Activated naive CD8-positive, alpha-beta T cell treated with anti-CD3 and anti-CD28 coated beads for 36 hours (primary cell): ENCODE measurements around the gene RNF11. TPM values are rescaled to one million over a fixed set of nuclear protein-coding genes. Genes with fewer than 3 reads are reported as not detected.

Source experiments
- DNase-seq: peaks from one replicate; pipeline ENCODE4 v3.0.0; 2021
- H3K27ac Mint-ChIP-seq: one replicate; pipeline ENCODE4 v1.8.0; 2022; ENCODE audit warnings: mild to moderate bottlenecking, moderate library complexity, mixed read lengths
- H3K27me3 Mint-ChIP-seq: one replicate; pipeline ENCODE4 v1.8.0; 2022; ENCODE audit warnings: mild to moderate bottlenecking, mixed read lengths
- H3K36me3 Mint-ChIP-seq: one replicate; pipeline ENCODE4 v1.8.0; 2021; ENCODE audit warnings: mild to moderate bottlenecking, mixed read lengths
- H3K4me1 Mint-ChIP-seq: one replicate; pipeline ENCODE4 v1.8.0; 2021; ENCODE audit warnings: mixed read lengths
- H3K4me3 Mint-ChIP-seq: one replicate; pipeline ENCODE4 v1.8.0; 2022; ENCODE audit warnings: mild to moderate bottlenecking, moderate library complexity, mixed read lengths
- H3K9me3 Mint-ChIP-seq: one replicate; pipeline ENCODE4 v1.8.0; 2022; ENCODE audit warnings: mixed read lengths
- total RNA-seq, 2 experiments: library from RNA; stranded (reverse); gene quantifications; one replicate each; pipeline ENCODE4 v1.2.3, GENCODE V29; 2021

Gene RNF11, protein sequence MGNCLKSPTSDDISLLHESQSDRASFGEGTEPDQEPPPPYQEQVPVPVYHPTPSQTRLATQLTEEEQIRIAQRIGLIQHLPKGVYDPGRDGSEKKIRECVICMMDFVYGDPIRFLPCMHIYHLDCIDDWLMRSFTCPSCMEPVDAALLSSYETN
- total RNA-seq: 10 to 100 TPM; 28.5 to 33.0 TPM

DNA sequence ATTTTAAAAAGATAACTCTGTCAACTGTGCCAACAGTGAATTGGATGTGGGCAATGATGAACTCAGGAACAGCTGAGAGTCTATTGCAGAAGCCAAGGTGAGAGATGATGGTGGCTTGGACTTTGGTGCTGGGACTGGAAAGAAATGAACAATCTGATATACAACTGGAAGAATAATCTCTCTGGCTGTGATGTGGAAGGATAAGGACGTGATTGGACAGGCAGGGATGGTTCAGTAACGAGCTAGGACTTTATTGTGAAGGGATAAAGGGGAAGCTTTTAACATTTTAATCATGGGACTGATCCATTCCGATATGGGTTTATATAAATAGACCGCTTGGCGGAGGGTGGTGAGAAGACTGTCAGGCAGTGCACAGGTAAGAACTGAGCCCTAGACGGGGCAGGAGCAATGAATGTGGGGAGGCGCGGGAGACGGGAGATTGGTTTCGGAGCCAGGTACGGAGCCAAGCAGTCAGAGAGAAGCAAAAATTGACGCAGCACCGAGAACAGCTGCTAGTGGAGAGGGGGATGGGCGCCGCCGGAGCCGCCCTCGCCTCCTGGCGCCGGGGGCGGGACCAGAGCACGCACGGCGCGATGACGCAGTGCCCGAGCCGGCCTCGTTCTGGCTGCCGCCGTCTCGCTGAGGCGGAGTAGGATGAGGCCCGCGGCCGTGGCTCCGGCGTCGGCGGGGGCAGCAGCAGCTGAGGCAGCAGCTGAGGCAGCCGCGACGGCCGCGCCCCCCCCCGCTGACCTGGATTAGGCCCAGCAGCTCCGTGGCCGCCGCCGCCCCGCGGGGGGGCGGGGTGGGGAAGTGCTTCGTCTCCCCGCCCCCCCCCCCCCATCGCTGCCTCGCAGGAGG lies at the start of gene RNF11:
Gene RNF11, plus strand, starts transcription at position 601 of the 858 bp plus-strand sequence. CDS start 484 bp downstream, outside the sequence.
- Mint-ChIP-seq H3K9me3 (no peaks in the 10 kb centered on the region), H3K4me3 (peak within 1 kb of the TSS; percentile 94), H3K36me3 (peaks cover 2% of the 10 kb centered on the region), H3K27ac (peak within 1 kb of the TSS; percentile 90), H3K4me1 (peaks cover 26% of the 10 kb centered on the region), H3K27me3 (no peaks in the 10 kb centered on the region)
- peak; percentile 95 for DNase-seq

DNA sequence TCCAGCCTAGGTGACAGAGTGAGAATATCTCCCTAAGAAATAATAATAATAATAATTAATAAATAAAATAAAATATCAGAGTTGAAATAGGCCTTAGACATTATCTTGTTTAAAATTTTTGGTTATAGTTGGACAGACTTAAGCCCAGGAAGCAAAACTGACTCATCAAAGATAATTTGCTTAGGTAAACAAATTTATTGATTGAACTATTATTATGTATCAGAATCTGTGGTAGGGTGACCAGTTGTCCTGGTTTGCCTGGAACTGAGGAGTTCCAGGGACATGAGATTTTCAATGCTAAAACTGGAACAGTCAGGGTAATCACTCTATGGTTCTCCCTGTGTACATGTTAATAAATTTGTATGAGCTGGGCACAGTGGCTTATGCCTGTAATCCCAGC lies 47.8 kb upstream of the RNF11 start:
- no peaks in the 10 kb centered on the region for H3K36me3 Mint-ChIP-seq
- no peak for DNase-seq
- H3K4me1 Mint-ChIP-seq: no peaks in the 10 kb centered on the region
- H3K4me3 Mint-ChIP-seq: no peak overlapping the region
- no peaks in the 10 kb centered on the region for H3K27me3 Mint-ChIP-seq
- H3K27ac Mint-ChIP-seq: no peak overlapping the region
- no peaks in the 10 kb centered on the region for H3K9me3 Mint-ChIP-seq

DNA sequence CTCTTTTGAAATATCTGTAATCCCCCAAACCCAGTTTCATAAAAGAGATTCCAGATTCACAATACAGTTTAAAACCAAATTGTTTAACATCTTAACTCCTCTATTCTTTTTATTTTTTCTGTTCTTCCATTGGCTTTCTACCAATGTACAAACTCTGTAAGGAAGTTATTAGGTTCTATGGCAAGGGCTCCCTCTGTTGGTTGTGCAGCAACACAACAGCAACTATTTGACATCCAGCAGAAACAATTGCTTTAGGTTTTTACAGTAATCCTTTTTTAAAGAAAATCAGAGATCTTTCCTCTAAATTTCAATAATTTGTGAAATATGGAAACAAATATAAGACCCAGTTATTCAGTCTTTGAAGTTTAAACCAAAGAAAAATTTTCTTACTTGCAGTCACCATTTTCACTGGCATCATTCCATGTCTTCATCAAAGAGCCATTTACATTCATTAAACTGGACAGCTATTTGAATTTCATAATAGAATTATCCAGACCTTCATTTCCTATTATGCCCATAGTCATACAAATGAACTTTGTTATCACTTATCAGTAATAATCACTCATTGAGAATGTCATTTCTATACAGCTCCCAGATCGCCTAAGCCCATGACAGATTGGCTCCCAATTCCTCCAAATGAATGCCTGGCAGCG lies 46.5 kb upstream of the RNF11 start:
- no peaks in the 10 kb centered on the region for H3K27me3 Mint-ChIP-seq
- peak; percentile 21 for DNase-seq
- H3K4me1 Mint-ChIP-seq: no peaks in the 10 kb centered on the region
- H3K27ac Mint-ChIP-seq: no peak overlapping the region
- H3K4me3 Mint-ChIP-seq: no peak overlapping the region
- no peaks in the 10 kb centered on the region for H3K9me3 Mint-ChIP-seq
- no peaks in the 10 kb centered on the region for H3K36me3 Mint-ChIP-seq

DNA sequence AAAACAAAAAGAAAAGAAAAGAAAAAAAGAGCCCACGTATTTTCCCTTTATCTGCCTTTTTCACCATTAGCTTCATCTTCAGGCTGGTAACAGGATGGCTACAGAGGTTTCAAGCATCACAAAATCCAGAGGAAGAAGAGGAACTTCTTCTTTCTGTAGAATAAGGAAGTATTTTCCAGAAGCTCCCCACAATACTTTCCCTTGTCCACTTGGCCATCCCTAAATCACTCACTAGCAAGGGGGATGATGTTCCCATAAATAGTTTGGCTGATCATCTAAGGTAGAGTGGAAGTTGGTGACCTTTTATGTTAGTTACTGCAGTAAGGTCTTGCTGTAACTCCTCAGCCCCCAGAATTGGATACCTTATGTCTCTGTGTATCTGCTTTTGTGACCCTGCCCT lies 45.1 kb upstream of the RNF11 start:
- Mint-ChIP-seq H3K4me3 (no peak overlapping the region), H3K36me3 (no peaks in the 10 kb centered on the region), H3K9me3 (no peaks in the 10 kb centered on the region), H3K27ac (no peak overlapping the region), H3K27me3 (peaks cover under 1% of the 10 kb centered on the region), H3K4me1 (no peaks in the 10 kb centered on the region)
- DNase-seq: no peak

DNA sequence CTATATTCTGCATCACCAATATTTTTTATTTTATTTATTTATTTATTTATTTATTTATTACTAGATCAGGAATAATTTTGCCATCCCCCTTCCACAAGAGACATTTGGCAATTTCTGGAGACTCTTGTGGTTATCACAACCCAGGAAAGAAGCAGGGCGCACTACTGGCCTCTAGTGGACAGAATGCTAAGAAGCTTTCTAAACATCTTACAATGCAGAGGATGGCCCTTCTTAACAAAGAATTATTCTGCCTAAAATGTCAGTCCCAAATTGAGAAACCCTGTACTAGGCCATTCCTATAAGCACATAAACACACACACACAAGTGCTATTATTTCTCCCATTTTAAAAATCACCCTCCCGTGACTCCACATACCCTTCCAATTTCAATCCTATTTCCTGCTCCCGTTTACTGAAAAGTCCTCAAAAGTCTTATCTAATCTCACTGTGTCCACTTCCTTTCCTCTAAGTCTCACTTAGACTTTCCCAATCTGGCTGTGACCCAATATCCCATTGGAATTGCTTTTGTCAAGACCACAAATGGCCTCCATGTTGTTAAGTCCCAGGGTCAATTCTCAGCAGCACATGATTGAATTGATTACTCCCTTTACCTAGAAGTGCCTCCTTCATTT lies 43.7 kb upstream of the RNF11 start:
- no peak overlapping the region for H3K27ac Mint-ChIP-seq
- no peaks in the 10 kb centered on the region for H3K4me1 Mint-ChIP-seq
- H3K4me3 Mint-ChIP-seq: no peak overlapping the region
- no peaks in the 10 kb centered on the region for H3K9me3 Mint-ChIP-seq
- H3K27me3 Mint-ChIP-seq: peaks cover 6% of the 10 kb centered on the region
- DNase-seq: peak; percentile 29
- no peaks in the 10 kb centered on the region for H3K36me3 Mint-ChIP-seq

DNA sequence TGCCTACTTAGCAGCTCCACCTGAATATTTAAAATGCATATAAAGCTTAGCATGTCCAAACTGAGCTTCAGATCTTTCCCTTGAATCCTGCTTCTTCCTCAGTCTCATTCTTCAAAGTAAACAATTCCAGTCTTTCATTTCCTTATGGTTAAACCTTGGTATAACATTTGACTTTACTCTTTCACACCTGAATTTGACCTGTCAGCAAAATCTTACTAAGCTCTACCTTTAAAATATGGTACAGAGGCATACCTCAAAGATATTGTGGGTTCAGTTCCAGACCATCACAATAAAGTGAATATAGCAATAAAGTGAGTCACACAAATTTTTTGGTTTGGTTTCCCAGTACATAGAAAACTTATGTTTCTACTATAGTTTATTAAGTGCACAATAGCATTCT lies 42.5 kb upstream of the RNF11 start:
- no peaks in the 10 kb centered on the region for H3K4me1 Mint-ChIP-seq
- H3K9me3 Mint-ChIP-seq: no peaks in the 10 kb centered on the region
- DNase-seq: no peak
- H3K36me3 Mint-ChIP-seq: no peaks in the 10 kb centered on the region
- peaks cover 6% of the 10 kb centered on the region for H3K27me3 Mint-ChIP-seq
- H3K27ac Mint-ChIP-seq: no peak overlapping the region
- no peak overlapping the region for H3K4me3 Mint-ChIP-seq

DNA sequence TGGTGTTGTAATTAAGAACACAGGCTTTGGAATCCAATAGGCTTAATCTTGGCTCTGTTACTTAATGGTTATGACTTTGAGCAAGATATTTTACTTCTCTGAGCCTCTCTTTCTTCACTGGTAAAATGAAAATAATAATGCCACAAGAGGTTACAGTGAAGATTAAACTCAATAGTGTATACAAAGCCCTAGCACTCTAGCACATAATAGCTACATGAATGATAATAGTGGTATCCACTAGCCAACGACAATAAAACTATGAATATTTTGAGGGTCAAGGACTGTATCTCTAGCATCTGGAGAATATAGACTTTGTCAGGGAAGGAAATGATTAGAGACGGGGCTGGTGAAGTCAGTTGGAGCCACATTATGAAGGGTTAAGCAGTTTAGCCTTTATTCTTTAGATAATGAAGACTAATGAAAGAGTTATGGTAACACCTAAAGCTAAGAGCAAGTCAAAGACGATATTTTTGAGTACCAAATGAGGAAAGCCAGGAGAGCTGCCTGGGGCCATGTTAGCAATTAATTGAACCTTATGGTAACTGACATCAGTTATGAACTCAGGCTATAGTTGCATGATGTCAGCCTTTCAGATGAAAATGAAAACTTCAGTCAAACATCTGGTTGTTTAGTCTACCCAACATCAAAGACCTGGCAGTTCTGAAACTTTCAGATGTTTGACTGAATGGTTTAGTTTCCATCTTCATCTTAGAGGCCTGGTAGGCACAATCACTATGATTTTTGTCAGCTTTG lies 32.8 kb upstream of the RNF11 start:
- Mint-ChIP-seq H3K36me3 (no peaks in the 10 kb centered on the region), H3K4me1 (peaks cover 5% of the 10 kb centered on the region), H3K27me3 (no peaks in the 10 kb centered on the region), H3K9me3 (no peaks in the 10 kb centered on the region), H3K4me3 (no peak overlapping the region), H3K27ac (no peak overlapping the region)
- DNase-seq: no peak

DNA sequence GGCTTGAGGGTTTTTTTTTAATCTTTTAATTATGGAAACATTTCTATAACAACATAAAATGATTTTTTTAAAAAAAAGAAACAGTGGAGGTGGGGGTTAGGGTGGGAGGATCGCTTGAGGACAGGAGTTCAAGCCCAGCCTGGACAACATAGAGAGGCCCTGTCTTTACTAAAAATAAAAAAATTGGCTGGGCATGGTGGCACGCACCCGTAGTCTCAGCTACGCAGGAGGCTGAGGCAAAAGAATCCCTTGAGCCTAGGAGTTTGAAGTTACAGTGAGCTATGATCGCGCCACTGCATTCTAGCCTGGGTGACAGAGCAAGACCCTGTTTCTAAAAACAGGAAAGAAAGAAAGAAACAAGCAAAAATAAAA lies 32.2 kb upstream of the RNF11 start:
- no peaks in the 10 kb centered on the region for H3K27me3 Mint-ChIP-seq
- H3K36me3 Mint-ChIP-seq: no peaks in the 10 kb centered on the region
- H3K9me3 Mint-ChIP-seq: no peaks in the 10 kb centered on the region
- H3K4me3 Mint-ChIP-seq: no peak overlapping the region
- peaks cover 5% of the 10 kb centered on the region for H3K4me1 Mint-ChIP-seq
- DNase-seq: no peak
- no peak overlapping the region for H3K27ac Mint-ChIP-seq

DNA sequence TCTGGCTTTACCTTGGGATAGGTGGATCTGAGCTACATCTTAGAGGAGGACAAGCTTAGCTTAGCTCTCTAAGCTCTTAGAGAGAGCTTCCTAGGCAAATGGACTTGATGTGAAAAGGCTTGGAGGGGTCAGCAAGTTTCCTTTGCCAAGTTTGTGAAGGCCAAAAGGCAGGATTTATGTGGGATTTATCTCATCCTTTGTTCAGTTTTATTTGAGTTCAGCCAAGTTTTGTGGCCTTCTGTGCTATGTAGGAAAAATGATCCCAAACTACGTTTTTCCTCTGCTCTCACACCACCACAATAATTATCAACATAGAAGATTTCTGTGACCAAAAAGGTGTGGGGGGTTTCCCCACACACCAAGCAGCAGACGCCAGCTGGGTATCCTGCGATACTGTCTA lies 26.0 kb upstream of the RNF11 start:
- Mint-ChIP-seq H3K9me3 (no peaks in the 10 kb centered on the region), H3K4me1 (peaks cover 9% of the 10 kb centered on the region), H3K4me3 (no peak overlapping the region), H3K27ac (no peak overlapping the region), H3K27me3 (no peaks in the 10 kb centered on the region), H3K36me3 (no peaks in the 10 kb centered on the region)
- no peak for DNase-seq

DNA sequence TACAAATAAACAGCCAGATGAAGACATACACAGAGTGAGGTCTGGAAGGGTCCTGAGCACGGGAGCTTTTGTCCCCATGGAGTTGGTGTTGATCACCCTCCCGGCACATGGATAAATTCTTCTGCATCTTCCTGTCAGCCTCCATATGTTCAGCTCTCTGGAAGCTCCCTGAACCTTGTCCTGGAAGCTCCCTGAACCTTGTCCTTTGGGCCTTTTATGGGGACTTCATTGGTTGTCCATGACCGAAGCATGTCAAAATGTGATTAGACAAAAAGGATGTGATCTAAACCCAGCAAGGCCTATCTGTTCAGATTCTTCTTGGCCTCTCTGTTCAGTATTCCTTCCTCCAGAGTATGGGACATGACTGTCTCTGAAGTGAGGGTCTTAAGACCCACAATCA lies 25.4 kb upstream of the RNF11 start:
- H3K9me3 Mint-ChIP-seq: no peaks in the 10 kb centered on the region
- H3K27ac Mint-ChIP-seq: no peak overlapping the region
- DNase-seq: no peak
- H3K36me3 Mint-ChIP-seq: no peaks in the 10 kb centered on the region
- H3K4me1 Mint-ChIP-seq: peaks cover 13% of the 10 kb centered on the region
- H3K4me3 Mint-ChIP-seq: no peak overlapping the region
- no peaks in the 10 kb centered on the region for H3K27me3 Mint-ChIP-seq

DNA sequence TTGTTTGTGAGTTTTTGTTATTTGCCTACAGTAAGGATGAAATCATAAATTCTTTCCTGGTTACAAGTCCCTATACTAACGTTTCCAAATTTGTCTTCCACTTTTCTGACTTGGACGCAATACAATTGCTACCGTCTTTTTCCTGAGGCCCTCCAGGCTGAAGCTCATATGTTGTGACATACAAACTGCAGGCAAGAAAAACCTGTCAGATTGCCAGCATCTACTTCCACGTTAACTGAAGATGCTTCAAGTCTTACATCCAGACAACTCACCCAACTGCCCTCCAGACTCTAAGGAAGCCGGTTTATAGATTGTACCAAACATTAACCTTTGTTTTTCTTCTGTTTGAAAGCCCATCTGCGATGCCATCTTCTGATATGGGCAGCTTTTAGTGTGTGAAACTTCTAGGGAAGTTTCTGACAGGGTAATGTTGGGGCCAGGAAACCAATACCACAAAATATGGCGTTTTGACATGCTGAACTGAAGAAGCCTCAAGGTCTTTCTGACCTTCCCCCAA lies 21.4 kb upstream of the RNF11 start:
- Mint-ChIP-seq H3K27me3 (no peaks in the 10 kb centered on the region), H3K9me3 (no peaks in the 10 kb centered on the region), H3K27ac (no peak overlapping the region), H3K4me3 (no peak overlapping the region), H3K4me1 (peaks cover 13% of the 10 kb centered on the region), H3K36me3 (no peaks in the 10 kb centered on the region)
- no peak for DNase-seq

DNA sequence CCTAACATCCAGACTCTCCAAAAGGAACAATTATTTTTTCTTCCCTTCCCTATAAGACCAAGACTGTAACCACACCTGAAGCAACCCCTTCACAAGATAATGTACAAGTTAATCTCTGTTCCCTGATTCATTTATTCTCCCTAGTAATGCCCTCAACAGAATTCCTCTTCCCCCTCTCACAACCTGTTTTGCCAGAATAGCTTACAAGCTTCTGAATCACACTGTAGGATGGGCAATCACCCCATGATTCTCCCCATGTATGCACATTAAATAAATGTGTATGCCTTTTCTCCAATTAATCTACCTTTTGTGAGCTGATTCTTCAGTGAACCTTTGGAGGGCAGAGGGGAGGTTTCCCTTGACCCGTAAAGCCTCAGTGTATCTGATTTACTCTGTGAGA lies 20.9 kb upstream of the RNF11 start:
- Mint-ChIP-seq H3K27ac (no peak overlapping the region), H3K36me3 (no peaks in the 10 kb centered on the region), H3K4me1 (peaks cover 13% of the 10 kb centered on the region), H3K27me3 (no peaks in the 10 kb centered on the region), H3K4me3 (no peak overlapping the region), H3K9me3 (no peaks in the 10 kb centered on the region)
- no peak for DNase-seq

DNA sequence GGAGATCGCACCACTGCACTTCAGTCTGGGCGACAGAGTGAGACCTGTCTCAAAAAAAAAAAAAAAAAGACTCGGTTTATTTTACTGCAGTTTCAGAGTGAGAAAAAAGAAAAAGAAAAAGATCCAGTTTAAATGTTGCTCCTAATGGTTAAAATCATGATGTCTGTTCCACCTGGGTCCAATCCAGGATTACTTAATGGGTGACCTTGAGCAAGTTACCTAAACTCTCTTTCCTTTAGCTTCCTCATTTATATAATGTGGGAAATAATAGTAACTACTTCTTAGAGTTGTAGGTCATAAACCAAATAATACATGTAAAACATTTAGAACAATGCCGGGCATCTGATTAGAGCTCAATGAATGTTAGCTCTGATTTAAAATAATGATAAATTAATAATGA lies 19.4 kb upstream of the RNF11 start:
- no peak overlapping the region for H3K4me3 Mint-ChIP-seq
- H3K27me3 Mint-ChIP-seq: no peaks in the 10 kb centered on the region
- peaks cover 16% of the 10 kb centered on the region for H3K4me1 Mint-ChIP-seq
- no peaks in the 10 kb centered on the region for H3K9me3 Mint-ChIP-seq
- no peak overlapping the region for H3K27ac Mint-ChIP-seq
- no peaks in the 10 kb centered on the region for H3K36me3 Mint-ChIP-seq
- DNase-seq: no peak

DNA sequence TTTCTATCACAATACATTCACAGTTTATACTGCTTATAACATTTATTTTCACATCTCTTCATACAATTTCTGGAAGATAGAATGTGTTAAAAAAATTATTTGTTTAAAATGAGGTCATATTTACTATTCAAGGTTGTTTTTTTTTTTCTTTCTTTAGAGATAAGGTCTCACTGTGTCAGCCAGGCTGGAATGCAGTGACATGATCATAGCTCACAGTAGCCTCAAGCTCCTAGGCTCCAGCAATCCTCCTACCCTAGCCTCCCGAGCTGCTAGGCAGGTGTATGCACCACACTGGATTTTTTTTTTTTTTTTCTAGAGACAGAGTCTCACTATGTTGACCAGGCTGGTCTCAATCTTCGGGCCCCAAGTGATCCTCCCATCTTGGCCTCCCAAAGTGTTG lies 19.0 kb upstream of the RNF11 start:
- no peaks in the 10 kb centered on the region for H3K9me3 Mint-ChIP-seq
- H3K27ac Mint-ChIP-seq: no peak overlapping the region
- H3K27me3 Mint-ChIP-seq: no peaks in the 10 kb centered on the region
- H3K36me3 Mint-ChIP-seq: no peaks in the 10 kb centered on the region
- no peak for DNase-seq
- no peak overlapping the region for H3K4me3 Mint-ChIP-seq
- H3K4me1 Mint-ChIP-seq: peaks cover 16% of the 10 kb centered on the region
